ENCODE data around the gene TEX54.
A peak's percentile ranks its signal among the peaks of the same experiment; 100 is the strongest.

Gene TEX54

DNA sequence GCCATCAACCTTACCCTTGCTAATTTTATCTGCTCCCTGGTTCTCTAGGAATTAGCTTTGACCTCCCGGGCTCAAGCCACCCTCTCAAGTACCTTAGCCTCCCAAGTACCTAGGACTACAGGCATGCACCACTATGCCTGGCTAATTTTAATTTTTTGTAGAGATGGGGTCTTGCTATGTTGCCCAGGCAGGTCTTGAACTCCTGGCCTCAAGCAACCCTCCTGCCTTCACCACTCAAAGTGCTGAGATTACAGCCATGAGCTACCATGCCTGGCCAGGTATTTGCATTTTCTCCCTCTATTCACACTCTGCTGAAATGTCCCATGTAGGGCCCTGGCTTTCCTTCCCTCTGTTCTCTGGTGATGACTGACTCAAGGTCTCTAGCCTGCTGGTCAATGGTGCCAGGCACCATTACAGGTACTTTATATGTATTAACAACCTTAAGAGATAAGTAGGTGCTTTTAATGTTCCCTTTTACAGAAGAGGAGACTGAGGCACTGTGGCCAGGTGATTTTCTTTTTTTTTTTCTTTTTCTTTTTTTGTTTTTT, 15.2 kb upstream of the TEX54 start:
- TF ChIP-seq GATA3 (IDR thresholded peaks at IDR 0.05; ENCODE audit: low read depth, low read length) (no peak), GATA2 (IDR thresholded peaks at IDR 0.05; ENCODE audit: low read depth, low read length) (no peak)

DNA sequence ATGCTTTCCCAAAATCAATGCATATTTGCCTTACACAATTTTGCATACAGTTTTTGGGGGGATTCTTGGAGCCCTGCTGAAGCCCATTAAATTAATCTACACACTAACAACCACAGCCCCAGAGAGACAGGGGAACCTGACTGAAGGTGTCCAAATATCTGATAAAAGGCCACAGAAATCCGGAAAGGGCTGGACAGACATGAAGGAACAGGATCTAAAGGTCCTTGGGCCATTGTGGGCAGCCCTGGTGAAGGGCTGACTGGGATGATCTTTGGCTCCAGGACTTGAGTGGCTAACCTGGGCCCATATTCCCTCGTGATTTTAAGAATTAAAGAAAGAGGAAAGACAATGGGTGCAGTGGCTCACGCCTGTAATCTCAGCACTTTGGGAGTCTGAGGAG, 13.5 kb upstream of the TEX54 start:
- TF ChIP-seq GATA3 (IDR thresholded peaks at IDR 0.05; ENCODE audit: low read depth, low read length) (no peak), GATA2 (IDR thresholded peaks at IDR 0.05; ENCODE audit: low read depth, low read length) (no peak)

DNA sequence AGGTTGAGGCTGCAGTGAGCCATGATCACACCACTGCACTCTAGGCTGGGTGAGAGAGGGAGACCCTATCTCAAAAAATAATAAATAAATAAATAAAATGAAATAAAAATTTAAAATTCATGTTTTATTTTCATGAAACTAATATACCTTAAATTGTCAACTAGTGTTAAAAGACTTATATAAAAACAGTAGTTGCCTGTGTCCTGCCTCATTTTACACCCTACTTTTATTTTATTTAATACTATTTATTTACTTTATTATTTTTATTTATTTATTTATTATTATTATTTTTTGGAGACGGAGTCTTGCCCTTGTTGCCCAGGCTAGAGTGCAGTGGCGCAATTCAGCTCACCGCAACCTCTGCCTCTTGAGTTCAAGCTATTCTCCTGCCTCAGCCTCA, 11.5 kb upstream of the TEX54 start:
- TF ChIP-seq GATA2 (IDR thresholded peaks at IDR 0.05; ENCODE audit: low read depth, low read length) (no peak), GATA3 (IDR thresholded peaks at IDR 0.05; ENCODE audit: low read depth, low read length) (no peak)

DNA sequence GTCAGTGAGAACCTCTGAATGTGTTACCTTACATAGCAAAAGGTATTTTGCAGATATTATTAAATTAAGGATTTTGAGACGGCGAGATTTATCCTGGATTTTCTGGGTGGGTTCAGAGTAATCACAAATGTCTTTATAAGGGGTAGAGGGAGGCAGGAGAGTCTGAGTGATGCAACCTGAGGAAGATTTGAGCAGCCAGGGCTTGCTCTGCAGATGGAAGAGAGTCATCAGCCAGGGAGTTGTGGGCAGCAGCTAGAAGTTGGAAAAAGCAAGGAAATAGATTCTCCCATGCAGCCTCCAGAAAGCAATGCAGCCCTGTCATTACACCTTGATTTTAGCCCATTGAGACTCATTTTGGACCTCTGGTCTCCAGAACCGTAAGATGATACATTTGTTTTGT, 10.8 kb upstream of the TEX54 start:
- TF ChIP-seq GATA2 (IDR thresholded peaks at IDR 0.05; ENCODE audit: low read depth, low read length) (no peak), GATA3 (IDR thresholded peaks at IDR 0.05; ENCODE audit: low read depth, low read length) (no peak)

DNA sequence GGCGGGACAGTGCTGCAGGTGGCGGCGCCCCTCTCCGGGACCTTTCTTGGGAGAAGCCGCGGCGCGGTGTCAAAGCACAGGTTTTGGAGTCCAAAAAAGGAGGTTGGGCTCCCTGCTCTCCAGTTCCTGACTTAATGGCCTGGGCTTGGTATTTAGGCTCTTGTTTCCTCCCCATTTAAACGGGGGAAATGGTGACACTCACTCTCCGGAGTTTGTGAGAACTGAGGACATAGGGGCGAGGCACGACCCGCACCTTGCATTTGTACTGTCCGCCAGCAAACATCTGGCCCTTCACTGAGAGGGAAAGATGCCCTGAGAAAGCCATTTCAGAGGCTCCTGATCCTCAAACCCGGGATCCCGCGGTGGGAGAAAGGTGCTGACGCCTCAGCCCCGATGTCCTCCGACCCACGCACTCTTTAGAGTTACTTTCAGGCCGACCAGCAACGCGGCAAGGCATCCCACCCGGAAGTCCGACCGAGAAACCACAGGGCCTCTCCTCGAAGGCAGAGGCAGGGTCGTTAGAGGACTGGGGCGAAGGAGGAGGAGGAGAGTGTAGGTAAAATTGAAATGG, 9.6 kb upstream of the TEX54 start:
- TF ChIP-seq GATA3 (IDR thresholded peaks at IDR 0.05; ENCODE audit: low read depth, low read length) = no peak
- TF ChIP-seq GATA2 (IDR thresholded peaks at IDR 0.05; ENCODE audit: low read depth, low read length) = no peak

DNA sequence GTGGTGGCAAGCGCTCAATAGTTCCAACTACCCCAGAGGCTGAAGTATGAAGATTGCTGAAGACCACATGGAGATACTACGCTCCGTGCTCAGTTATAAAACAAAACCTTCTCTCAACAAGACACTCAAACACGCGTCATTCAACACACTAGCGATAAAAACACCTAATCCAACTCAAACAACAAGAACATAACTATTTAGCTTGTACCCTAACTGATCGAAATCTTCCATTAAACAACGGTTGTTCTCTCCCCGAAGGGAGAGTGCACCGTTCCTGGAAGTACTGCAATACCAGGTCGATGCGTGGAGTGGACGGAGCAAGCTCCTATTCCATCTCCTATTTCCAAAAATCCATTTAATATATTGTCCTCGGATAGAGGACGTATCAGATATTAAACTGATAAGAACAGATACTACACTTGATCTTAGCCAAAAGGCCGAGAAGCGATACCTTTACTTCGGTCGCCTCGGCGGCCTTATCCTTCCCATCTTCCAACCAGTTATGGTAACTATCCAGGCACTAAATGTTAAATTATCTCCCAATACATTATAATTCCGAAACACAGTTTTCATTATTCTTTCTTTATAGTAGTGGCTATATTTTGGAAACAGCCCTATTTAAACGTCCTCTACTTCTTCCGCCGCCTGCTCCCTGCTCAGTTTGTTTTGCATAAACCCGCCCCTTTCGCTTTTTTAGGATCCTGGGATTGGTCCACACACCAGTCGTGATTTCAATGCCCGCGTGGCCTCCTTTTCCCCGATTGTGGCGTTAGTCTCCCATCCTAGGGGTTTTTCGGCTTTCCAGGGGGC, 8.9 kb upstream of the TEX54 start:
- peak; percentile 90 for TF ChIP-seq GATA2 (IDR thresholded peaks at IDR 0.05; ENCODE audit: low read depth, low read length)
- TF ChIP-seq GATA3 (IDR thresholded peaks at IDR 0.05; ENCODE audit: low read depth, low read length) = no peak

DNA sequence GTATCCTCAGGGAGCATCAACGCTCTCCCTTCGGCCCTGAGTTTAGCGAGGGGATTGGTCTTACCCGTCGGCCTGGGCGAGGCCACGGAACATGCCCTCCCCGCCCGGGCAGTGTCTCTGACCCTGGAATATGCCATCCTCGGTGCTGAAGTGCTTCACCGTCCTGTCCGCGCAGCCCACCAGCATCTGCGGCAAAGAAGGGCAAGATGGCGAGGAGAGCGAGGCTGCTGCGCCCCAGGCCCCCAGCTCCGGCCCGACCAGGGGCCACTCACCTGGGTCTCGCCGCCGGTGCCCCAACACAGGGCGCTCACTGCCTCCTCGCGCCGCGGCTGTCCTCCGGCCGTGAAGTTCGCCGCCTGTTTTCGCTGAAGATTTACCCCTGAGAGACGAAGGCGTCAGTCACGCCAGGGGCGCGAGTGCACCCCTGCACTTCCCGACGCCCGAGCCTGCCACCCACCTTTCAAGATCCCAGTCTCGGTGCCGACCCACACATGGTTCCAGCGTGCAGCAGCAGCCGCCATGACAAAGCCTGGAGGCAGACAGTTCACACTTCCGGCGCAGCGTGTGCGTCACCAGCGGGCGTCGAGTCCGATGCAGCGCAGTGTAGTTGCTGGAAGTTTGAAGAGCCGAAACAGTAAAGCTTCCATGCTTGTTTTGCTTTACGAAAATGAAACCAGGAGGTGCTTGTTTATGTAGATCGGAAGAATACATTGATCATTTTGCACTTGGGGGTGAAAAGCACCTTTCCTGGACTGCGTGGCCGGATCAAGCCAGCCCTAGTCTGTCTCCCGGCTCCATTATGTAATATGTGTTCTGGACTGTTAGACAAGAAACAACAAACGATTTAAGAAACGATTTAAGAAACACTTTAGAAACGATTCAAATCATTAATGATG, 6.7 kb upstream of the TEX54 start, which contains the start of gene WDR74:
TSS of gene WDR74 (minus strand) at position 541 of the 896 bp plus-strand sequence. CDS start at position 521, 20 bp downstream.
- no peak for TF ChIP-seq GATA3 (IDR thresholded peaks at IDR 0.05; ENCODE audit: low read depth, low read length)
- no peak for TF ChIP-seq GATA2 (IDR thresholded peaks at IDR 0.05; ENCODE audit: low read depth, low read length)

DNA sequence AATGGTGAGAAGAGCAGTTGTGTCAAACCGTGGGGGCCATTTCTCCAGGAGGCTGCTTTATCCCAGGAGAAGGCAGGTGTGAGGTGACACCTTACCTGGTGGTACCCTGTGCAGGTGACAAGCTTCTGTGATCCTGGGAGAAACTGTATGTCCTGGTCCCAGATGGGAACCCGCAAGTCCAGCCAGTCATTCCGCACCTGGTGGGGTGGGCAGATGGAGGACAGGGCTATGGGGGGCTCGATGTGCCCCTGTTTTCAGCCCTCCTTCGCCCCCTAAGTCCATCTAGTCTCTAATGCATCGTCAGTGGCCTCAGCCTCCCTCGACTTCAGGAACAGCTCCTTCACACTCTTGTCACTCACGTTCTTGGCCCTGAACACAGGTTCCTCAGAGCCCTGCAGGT, 2.7 kb upstream of the TEX54 start:
- TF ChIP-seq GATA2 (IDR thresholded peaks at IDR 0.05; ENCODE audit: low read depth, low read length) = no peak
- no peak for TF ChIP-seq GATA3 (IDR thresholded peaks at IDR 0.05; ENCODE audit: low read depth, low read length)

DNA sequence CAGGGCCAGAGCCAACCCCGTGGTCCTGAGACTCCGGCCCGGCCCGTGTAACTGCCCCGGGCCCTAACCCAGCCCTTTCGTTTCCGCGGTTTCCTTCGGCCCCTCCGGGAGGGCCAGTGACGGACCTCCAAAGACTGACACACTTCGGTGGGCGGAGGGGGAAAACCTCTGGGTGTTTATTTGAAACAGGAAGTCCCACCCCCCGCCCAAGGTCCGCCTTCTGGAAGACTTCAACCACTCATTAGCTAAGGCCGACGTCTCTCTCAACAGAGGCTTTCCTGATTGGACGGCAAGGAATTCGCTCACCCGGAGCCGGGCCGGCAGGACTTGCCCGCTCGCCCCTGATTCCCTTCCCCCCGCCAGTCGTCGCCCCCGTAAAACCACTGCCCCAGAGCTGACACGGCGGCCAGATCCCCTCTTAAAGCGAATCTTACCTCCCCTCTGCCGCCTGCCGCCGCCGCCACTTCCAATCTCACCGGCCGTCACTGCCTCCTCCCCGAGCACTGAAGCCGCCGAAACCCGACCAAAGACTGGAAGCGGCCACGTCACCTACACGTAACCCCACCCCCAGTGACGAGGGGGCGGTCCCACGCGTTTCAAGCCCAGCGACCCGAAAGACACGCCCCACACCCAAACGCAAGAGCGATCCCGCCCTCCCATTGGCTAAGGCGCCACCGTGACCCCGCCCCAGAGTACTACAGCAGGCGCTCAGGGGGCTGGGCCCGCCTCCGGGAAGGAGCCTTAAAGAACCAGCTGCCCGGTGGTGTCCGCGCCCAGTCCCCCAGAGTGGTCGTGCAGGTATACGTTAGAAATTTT, 913 bp downstream of the TEX54 start, which contains the start of gene STX5:
TSS of gene STX5 (minus strand) at position 532 of the 816 bp plus-strand sequence. CDS start 808 bp downstream, outside the sequence.
- TF ChIP-seq GATA3 (IDR thresholded peaks at IDR 0.05; ENCODE audit: low read depth, low read length) = no peak

DNA sequence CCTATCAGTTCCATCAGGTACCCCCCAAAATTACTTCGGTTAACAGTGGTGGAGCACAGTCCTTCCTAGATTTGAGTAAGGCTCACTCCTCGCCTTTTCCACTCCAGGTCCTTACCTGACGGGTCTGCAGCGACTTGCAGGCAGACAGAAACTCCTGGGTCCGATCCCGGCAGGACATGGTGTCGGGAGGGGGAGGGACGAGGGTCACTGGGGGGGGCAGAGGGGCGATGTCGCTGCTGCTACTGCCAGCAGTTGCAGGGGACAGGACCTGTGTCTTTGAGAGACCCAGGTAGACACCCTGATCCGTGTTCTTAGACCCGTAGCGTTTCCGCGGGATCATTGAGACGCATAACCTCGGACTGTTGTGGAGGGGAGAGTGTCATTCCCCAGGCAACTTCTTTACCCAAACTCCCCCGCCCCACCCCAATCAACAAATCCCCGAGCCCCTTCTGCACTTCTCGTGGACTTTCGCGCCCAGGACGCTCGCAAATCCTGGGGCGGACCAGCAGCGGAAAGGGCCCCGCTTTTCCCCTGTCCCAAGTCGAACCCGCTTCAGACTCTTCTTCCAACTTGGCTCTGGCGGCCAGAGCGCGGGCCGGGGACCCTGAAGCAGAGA, 1.6 kb downstream of the TEX54 start:
- no peak for TF ChIP-seq GATA3 (IDR thresholded peaks at IDR 0.05; ENCODE audit: low read depth, low read length)
- no peak for TF ChIP-seq GATA2 (IDR thresholded peaks at IDR 0.05; ENCODE audit: low read depth, low read length)

DNA sequence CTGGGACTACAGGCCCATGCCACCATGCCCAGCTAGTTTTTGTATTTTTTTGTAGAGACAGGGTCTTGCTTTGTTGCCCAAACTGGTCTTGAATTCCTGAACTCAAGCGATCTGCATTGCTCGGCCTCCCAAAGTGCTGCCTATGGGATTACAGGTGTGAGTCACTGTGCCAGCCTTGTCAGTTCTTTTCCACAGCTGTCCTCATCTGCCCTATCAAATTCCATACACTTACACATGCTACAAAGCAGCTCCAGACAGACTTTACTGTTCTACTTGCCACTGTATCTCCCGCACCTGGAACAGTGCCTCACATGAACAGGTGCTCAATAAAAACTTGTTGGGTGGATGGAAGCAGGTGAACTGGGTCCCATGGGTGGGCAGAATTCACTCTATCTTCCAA, 9.0 kb downstream of the TEX54 start:
- no peak for TF ChIP-seq GATA2 (IDR thresholded peaks at IDR 0.05; ENCODE audit: low read depth, low read length)
- TF ChIP-seq GATA3 (IDR thresholded peaks at IDR 0.05; ENCODE audit: low read depth, low read length) = no peak

DNA sequence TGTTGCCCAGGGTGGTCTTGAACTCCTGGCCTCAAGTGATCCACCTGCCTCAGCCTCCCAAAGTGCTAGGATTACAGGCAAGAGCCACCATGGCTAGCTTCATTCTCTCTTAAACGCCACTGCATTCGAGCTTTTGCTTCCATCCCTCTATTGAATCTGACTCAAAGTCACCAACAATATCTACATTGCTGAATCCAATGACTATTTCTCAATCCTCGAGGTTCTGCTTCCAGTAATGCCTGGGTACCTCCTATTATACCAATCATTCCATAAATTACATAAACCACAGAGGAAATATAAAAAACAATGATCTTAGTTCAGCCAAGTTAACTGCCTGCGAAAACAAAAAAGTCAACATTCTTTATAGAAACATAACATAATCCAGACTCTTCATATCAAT, 15.5 kb downstream of the TEX54 start:
- TF ChIP-seq GATA3 (IDR thresholded peaks at IDR 0.05; ENCODE audit: low read depth, low read length) = no peak
- no peak for TF ChIP-seq GATA2 (IDR thresholded peaks at IDR 0.05; ENCODE audit: low read depth, low read length)

DNA sequence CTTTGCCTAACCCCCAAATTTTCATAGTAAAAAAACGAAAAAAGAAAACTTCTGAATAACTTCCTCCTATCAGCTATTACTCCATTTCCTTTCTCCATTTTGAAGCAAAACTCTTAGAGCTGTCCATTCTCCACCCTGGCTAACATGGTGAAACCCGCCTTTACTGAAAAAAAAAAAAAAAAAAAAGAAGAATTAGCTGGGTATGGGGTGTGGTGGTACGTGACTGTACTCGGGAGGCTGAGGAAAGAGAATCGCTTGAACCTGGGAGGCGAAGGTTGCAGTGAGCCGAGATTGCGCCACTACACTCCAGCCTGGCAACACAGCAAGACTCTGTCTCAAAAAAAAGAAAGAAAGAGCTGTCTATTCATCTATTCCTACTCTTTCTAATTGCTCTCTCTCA, 16.1 kb downstream of the TEX54 start:
- TF ChIP-seq GATA3 (IDR thresholded peaks at IDR 0.05; ENCODE audit: low read depth, low read length) (no peak), GATA2 (IDR thresholded peaks at IDR 0.05; ENCODE audit: low read depth, low read length) (no peak)
